ENCODE measurements around the gene DYRK3.

GRCh38 chr1:206680279-206680678 is 44.9 kb downstream of the DYRK3 start:
- TF ChIP-seq CTCF (IDR thresholded peaks at IDR 0.05) (no peak), POLR2A (IDR thresholded peaks at IDR 0.05) (no peak)
